HG03575 (cell line): ENCODE results near the gene IRS1.
A peak's percentile ranks its signal among the peaks of the same experiment; 100 is the strongest.
"Not testable (repeated sequence)": the region's sequence is repeated elsewhere in the genome, so short reads cannot be mapped to it uniquely, and the experiment has no call there.

Experiments used
- ATAC-seq: cut with Tn5 transposase; IDR thresholded peaks from one replicate; pipeline ENCODE4 v1.9.1; 2021; ENCODE audit not compliant: unreplicated experiment, insufficient number of reproducible peaks, low FRiP score; ENCODE audit errors: extremely low read depth

Gene IRS1, protein sequence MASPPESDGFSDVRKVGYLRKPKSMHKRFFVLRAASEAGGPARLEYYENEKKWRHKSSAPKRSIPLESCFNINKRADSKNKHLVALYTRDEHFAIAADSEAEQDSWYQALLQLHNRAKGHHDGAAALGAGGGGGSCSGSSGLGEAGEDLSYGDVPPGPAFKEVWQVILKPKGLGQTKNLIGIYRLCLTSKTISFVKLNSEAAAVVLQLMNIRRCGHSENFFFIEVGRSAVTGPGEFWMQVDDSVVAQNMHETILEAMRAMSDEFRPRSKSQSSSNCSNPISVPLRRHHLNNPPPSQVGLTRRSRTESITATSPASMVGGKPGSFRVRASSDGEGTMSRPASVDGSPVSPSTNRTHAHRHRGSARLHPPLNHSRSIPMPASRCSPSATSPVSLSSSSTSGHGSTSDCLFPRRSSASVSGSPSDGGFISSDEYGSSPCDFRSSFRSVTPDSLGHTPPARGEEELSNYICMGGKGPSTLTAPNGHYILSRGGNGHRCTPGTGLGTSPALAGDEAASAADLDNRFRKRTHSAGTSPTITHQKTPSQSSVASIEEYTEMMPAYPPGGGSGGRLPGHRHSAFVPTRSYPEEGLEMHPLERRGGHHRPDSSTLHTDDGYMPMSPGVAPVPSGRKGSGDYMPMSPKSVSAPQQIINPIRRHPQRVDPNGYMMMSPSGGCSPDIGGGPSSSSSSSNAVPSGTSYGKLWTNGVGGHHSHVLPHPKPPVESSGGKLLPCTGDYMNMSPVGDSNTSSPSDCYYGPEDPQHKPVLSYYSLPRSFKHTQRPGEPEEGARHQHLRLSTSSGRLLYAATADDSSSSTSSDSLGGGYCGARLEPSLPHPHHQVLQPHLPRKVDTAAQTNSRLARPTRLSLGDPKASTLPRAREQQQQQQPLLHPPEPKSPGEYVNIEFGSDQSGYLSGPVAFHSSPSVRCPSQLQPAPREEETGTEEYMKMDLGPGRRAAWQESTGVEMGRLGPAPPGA (N-terminal part only)

DNA sequence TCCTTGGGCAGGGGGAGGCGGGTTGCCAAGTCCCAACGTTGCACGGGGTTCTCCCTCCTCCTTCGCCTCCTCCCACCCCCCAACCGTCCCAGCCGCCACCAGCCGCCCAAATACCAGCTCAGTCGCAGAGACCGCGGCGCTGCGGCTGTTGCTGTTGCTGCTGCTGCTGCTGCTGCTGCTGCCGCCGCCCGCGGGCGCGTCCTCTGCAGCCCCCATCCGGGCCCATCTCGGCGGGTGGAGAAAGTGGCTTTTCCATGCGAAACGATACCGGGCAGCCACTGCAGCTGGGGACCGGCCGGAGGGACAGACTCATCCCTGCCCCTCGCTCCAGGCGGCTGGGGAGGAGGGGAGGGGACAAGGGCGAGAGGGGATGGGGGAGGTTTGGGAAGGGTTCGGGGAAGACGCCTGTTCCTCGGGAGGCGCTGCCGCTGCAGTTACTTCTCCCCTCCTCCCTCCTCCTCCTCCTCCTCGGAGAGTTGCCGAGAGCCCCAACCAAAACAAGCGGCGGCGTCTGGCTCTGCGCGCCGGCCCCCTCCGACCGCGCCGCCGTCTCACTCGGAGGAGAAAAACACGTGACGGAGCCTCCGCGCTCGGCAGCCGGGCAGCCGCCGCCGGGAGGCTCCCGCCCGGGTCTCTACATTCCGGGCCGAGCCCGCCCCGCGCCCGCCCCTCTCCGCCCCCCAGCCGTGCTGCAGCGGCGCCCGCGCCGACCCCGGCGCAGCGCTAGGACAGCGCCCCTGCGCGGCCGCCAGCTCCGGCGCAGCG lies at the start of gene IRS1:
IRS1 (minus strand) TSS at position 610 of the 765 bp plus-strand sequence. CDS start 1,082 bp downstream, outside the sequence.
- ATAC-seq: no peak

DNA sequence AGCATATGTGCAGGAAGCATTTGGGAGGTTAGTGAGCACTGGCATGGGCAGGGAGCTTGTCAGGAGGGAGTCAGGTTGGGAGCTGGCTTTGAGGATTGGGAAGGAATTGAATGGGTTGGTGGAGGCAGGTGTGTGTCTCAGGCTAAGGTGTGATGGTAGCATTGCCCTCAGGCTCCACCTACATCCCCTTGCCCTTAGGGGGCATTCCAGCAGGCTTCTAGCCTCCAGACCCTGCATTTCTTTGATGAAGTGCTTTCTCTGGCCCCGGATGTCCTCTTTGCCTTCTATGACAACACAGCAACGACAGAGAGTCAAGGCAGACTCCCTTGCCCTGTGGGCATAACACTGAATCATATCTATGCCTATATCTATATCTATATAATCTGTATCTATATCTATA lies 49.7 kb upstream of the IRS1 start:
- no peak for ATAC-seq

DNA sequence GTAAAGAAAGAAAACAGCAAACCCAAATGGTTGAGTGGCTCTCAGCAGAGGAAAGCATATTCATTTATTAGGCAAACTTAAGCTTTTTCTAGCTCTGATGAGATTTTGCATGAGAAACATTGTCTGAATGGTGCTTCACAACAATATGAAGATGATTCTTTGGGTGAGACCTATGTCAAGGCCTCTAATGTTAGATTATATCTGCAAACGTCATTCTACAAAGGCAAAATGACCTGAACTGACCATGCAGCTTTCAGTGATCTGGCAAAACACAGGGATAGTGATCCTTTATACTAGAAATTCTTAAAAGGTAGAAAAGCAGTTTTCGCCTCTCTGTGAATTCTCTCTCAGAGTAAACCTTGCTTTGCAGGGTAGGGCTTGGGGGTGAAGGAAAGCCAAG lies 47.9 kb upstream of the IRS1 start:
- ATAC-seq: no peak

DNA sequence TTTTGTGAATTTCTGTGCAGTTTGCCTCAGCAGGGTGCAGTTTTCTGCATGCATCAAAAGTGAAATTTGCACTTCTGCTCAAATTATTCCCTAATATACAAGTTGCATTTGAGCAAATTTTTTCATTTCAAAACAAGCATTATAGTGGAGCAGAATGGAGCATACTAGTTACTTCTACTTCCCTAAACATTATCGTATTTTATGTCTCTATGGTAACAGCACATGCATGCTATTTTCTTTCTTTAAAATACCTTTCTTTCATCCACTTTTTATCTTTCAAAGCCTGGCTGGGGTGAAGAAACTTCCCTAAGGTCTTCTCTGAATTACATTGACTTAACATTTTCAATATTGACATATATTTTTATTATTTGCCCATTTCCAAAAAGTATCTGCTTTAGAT lies 47.5 kb upstream of the IRS1 start:
- ATAC-seq: no peak

DNA sequence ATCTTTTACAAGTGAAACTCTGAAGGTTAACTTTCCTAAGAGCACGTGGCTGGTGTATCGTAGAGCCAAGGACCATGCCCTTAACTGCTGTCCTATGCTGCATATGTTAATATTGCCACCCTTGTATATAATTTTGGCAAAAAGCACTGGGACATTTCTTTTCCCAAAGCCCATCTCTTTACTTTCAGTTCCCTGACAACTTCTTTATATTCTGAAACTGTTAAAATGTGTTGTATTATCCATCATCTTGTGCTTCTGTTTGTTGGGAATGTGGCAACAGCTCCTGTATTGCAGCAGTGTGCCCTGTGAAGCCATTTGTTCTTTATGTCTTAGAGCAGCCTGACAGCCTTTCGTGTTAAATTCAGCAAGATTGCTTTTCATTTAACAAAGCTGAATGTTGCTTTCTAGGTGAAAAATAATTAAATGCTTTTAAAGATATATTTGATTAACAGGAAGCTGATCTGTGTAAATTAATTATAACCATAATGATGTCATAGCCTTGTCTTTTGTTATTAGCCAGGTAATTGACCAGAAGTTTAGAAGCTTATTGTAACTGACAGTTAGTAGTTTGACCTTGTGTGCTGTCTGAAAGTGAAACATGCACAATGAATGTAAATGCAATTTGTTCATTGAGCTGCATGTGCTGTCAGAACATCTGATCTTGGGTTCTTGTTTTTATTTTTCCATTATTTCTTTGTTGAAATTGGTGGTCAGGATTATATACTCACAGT lies 45.9 kb upstream of the IRS1 start:
- ATAC-seq: peak; percentile 40

DNA sequence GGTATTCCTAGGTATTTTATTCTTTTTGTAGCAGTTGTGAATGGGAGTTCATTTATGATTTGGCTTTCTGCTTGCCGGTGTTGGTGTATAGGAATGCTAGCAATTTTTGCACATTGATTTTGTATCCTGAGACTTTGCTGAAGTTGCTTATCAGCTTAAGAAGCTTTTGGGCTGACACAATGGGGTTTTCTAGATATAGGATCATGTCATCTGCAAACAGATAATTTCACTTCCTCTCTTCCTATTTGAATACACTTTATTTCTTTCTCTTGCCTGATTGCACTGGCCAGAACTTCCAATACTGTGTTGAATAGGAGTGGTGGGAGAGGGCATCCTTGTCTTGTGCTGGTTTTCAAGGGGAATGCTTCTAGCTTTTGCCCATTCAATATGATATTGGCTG lies 43.4 kb upstream of the IRS1 start:
- ATAC-seq: not testable (repeated sequence)

DNA sequence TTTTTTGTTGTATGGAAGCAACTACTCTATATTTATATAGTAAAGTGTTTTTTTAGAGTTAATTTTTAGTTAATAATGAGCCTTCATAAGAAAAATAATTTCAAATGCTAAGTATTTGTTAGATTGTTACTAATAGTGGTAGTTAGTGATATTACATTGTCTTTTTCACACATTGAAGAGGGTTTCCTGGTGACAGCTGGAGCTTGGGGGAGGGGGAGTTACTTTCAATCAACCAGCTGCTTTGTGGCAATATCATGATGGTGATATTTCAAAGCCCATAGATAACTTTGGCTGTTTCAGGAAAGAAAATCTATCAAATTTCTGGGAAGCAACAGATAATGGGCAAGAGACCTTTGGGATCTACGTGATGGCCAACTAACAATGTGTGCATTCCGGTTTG lies 40.3 kb upstream of the IRS1 start:
- no peak for ATAC-seq

DNA sequence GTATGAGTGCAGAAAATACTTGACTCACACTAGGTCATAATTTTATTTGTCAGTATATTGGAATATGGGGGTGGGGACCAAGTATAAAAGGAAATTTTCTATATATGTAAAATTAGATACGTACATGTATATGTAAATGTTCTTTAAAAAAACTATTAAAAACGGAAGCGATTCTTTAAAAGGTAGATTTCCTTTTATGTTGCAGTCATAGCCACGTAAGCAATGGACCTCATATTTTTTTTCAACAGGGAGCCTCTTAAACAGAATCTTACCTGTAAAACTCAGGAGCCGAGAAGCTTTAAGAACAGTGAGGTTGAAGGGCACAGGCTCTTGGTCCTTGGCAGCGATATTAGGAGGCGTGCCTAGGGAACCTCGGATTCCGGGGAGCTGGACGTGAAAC lies 39.5 kb upstream of the IRS1 start:
- no peak for ATAC-seq

DNA sequence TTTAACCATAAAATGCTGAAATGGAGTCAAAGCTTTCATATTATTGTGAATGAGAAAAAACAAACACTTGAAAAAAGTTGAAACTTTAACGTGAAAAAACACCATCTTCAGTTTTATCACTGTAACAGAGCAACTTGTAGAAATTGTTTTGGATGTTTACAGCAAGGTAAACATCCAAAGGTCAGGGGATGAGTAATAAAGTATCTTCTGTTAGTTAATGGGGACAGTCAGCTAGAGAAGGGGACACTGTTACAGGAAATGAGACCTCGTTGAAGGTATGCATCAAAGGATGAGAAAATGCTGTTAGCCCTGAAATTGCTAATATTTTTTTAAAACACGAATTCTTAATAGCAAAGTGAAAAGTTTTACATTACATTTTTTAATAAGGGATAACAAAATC lies 39.1 kb upstream of the IRS1 start:
- no peak for ATAC-seq

DNA sequence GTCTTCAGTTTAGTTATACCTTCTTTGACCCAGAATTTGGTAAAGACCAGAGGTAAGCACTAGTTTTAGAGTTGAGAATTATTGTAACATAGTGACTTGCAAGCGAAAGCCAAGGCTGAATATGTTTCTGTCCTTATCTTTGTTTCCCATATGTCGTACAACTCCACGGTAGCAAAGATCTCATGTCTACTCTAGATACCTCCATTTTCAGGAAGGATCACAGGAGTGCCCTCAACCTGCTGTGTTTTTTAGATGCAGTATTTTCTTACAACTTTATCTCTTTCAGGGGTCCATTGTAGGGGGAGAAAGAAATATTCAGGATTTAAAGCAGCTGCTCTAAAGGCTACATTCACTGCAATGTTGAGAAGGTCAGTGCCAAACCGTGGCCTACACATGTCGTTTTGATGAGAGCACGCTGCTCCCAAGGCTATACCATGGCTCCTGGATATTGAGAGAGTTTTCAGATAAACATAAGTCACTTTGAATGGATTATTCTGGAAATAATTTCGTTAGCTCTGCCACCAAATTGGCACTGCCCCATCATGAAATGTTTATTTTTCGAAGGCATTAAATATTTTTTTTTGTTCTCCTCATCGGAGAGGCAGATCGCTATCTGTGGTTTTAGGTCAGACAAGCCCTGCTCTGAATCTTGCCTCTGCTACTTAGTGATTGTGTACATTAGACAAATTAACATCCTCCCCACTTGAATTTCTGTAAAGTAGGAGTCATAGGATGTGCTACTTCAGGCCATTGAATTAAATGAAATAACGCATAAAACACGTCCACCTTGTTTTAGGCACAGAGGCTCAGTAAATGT lies 38.4 kb upstream of the IRS1 start:
- ATAC-seq: no peak

DNA sequence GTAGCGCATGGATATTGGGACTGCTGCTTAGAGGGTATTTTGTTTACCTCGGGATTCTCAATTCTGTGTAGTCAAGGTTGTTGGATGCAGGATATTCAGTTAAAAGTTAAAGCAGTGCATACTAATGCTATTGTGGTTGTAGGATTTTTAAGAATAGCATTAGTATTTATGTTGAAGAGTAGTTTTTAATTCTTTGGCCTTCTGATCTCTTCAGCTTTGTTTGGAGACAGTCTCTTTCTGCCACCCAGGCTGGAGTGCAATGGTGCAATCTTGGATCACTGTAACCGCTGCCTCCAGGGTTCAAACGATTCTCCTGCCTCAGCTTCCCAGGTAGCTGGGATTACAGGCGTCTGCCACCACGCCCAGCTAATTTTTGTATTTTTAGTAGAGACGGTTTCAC lies 37.7 kb upstream of the IRS1 start:
- no peak for ATAC-seq

DNA sequence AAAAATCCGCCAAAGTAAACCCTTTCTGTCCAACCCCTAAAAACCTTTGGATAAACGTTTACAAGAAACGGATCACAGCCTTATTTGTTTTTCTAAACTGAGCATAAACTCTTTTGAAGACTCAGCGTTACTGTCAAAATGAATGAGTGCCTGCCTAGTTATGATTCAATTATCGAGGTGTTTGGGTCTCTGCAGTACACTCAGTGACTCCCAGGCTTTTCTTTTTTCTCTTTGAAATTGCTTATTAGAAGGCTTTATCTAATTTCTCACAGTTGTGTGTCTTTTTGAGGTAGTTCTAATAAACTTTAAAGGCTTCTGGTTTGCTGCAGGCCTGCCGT lies 36.9 kb upstream of the IRS1 start:
- peak; percentile 1 for ATAC-seq

DNA sequence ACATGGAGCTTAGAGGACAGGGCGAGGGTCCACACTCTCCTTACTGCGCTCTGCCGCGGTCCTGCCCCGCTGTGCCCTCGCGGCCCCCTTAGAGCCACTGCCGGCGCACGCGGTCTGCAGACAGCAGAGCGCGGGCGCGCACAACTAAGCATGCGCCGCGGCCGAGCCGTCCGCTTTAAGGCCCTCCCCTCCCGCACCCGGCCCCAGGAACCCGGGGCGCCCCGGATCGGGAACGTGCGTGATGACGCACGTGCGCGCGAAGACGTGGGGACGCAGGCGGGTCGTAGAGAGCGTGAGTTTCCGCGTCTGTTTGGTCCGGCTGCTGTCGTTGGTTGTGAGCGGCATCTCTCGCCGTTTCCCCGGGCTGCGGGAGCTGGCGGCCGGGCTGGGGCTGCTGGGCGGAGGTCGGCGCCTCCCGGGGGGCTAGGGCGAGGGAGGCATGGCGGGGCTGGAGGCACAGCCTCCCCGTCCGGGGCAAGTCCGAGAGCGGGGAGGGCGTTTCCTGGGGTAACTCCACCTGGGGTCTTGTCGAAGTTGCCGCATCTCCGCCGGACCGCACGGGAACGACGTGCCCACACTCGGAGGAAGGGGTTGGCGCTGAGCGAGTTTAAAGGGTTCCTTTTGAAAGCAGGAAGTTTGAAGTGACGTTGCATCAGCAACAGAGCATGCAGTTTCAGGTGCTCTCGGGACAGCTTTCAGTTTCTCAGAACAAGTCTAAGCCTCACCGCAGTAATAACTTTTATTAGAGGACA lies 36.4 kb upstream of the IRS1 start, which contains the start of gene RHBDD1:
RHBDD1 (plus strand) TSS at position 259 of the 752 bp plus-strand sequence. CDS start 28,640 bp downstream, outside the sequence.
- peak; percentile 92 for ATAC-seq

DNA sequence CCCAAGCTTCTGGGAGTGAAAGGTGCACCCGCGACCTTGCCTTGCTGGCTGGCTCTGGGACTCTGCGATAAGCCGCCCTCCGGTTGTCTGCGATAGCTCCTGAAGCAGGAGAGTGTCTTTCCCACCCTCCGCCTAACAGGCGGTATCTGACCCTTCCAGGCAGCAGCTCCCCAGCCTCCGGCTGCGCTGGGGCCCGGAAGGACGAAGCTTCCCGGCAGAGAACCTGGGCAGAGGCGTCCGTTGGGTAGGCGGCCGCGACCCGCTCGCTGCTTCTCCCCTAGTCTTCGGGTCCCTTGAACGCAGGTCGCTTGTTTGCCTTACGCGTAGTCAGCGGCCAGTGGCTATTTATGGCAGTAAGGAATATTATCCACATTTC lies 35.8 kb upstream of the IRS1 start:
- ATAC-seq: peak; percentile 3

DNA sequence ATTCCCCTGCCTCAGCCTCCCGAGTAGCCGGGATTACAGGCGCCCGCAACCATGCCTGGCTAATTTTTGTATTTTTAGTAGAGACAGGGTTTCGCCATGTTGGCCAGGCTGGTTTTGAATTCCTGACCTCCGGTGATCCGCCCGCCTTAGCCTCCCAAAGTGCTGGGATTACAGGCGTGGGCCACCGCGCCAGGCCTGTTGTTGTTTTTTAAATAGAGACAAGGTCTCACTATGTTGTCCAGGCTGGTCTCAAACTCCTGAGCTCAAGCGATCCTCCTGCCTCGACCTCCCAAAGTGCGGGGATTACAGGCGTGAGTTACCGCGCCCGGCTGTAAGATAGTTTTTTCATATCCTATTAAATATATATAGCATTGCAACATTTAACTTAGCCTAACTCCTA lies 35.3 kb upstream of the IRS1 start:
- not testable (repeated sequence) for ATAC-seq

DNA sequence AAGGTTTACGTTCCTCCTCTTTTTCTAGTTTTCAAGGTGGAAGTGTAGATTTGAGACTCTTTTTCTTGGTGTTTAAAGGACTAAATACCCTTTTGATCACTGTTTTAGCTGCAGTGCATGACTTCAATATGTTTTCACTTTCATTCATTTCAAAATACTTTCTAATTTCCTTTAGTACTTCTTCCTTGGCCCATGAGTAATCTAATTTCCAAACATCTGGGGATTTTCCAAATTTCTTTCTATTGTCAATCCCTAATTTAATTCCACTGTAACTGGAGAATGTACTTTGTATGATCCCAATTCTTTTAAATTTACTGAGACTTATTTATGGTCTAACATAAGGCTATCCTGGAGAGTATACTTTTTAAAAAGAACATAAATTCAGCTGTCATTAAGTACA lies 32.4 kb upstream of the IRS1 start:
- no peak for ATAC-seq

DNA sequence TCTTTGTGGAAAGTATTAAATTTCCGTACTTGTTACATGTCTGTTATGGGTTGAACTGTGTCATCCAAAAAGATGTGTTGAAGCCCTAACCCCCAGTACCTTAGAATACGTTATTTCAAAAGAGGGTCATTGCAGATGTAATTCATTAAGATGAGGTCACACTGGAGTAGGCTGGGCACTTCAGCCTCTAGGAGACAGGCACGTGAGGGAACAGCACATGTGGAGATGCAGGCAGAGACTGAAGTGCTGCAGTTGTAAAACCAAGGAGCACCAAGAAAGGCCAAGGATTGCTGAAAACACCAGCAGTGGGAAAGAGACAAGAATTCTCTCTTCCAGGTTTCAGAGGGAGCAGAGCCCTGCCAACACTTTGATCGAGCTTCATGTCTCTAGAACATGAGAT lies 31.6 kb upstream of the IRS1 start:
- no peak for ATAC-seq
